ENCODE measurements around the gene CCDC185. TPM values are rescaled to one million over a fixed set of nuclear protein-coding genes. Genes with fewer than 3 reads are reported as not detected.

The CCDC185 gene
- total RNA-seq, result not detected in 2 replicates

DNA sequence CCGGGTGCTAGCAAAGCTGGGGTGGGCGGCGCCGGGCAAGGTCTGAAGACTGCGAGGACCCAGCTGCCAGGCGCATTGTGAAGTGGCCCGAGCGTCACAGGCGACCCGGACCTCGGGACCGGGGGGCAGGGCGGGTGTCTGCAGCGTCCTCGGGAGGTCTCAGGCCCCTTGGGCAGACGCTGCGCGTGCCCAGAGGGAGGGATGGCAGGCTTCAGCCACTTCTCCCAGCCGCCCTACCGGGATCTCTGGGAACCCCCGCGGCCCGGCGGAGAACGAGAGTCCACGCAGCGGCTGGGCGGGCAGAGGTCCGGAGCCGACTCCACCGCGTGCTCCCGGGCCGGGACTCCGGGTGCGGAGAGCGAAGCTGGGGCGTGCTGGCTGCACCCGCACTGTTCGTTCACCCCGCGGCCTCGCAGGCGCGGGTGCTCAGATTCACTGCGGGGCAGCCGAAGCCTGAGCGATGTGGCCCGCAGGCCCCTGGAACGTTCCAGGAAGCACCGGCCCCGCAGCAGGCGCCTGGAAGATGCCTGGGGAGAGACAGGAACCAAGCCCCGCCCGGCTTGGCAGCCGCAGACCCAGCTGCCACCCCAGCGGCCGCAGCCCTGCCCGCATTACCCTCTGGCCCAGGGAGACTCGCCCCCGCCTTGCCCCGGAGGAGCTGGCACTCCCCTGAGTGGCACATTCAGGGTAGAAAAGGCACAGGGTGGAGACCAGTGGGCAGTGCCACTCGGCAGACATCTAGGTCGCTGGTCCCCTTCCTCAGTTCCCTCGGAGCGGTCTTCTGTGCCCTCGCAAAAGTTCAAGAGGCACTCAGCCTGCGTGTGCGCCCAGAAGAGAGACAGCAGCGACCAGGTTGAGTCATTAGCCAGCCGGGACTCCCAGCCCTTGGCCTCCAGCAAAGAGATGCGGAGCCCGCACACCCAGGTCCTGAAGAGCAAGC lies at the start of gene CCDC185:
TSS of gene CCDC185 (plus strand) at position 141 of the 940 bp plus-strand sequence. CDS start at position 202, 61 bp downstream.

DNA sequence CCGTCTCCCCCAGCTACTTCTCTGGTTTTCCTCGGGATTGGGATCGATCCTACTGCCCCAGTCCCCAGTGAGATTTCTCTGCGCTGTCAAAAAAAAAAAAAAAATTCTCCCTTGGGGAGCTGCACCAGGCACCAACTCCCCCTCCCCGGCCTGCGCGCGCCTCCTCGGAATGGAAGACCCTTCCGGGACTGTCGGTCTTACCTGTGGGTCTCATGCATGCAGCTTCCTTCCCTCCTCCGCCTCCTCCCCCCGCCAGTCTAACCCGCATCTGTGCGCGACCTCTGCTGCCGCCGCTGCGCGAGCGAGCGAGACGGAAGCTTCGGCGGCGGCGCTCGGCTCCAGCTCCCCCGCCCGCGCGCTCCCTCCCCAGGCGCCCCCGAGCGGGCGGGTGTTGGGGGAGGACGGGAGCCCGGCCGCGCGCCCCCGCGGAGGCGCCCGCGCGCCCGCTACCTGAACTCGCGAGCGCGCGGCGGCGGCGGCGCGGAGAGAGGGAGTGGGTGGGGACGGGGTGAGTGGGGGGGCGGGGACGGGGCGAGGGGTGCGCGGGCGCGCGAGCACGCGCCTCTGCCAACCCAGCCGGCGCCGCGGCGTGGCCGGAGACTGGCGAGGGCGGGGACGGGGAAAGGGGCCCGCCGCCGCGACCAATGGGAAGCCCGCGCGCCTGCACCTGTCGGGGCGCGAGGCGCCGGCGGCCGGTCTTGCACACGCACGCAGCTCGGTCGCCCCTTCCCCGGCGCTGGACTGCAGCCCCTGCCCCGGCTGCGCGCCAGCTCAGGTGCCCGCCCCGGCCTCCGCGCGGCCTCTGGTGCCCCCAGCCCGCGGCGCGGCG lies 29.1 kb upstream of the CCDC185 start, which contains the start of gene SUSD4:
TSS of gene SUSD4 (minus strand) at position 321 of the 829 bp plus-strand sequence. CDS start 751 bp downstream, outside the sequence.

Other genes with a start within 250 kb of the CCDC185 start
- 0.13 TPM in 1 of 2 replicates, not detected in the other for gene SUSD4, start 29.2 kb upstream of the CCDC185 start, total RNA-seq

Data from bladder microvascular endothelial cell (primary cell).